22Rv1 (cell line): ENCODE results near the gene MIA3.

ENCODE experiments used
- ZFX ChIP-seq: fragments of 450-650 bp; IDR thresholded peaks from 2 replicates; pipeline ENCODE4 v1.6.1; 2017; ENCODE audit warnings: antibody characterized with exemption, borderline replicate concordance
- TF ChIP-seq, protein P1 (sequence below): fragments of 450-650 bp; IDR thresholded peaks from 2 replicates; pipeline ENCODE4 v1.5.1; 2017; ENCODE audit warnings: mild to moderate bottlenecking

DNA sequence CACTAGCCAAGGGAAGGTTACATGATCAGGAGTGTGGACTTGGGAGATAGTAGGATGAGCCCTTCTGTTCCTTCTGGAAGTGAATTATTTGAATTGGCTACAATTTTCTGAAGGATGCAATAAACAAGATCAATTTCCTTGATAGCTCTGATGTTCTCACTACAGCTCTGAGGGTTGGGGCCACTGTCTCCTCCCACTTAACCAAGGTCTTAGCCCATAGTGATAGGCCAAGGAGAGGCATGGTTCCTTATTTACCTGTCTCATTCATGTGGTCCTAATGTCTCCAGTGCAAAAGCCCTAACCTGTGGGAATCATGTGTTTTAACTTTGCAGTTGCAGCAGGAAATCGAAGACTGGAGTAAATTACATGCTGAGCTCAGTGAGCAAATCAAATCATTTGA is 34.8 kb downstream of the MIA3 start:
- TF ChIP-seq, protein P1, sequence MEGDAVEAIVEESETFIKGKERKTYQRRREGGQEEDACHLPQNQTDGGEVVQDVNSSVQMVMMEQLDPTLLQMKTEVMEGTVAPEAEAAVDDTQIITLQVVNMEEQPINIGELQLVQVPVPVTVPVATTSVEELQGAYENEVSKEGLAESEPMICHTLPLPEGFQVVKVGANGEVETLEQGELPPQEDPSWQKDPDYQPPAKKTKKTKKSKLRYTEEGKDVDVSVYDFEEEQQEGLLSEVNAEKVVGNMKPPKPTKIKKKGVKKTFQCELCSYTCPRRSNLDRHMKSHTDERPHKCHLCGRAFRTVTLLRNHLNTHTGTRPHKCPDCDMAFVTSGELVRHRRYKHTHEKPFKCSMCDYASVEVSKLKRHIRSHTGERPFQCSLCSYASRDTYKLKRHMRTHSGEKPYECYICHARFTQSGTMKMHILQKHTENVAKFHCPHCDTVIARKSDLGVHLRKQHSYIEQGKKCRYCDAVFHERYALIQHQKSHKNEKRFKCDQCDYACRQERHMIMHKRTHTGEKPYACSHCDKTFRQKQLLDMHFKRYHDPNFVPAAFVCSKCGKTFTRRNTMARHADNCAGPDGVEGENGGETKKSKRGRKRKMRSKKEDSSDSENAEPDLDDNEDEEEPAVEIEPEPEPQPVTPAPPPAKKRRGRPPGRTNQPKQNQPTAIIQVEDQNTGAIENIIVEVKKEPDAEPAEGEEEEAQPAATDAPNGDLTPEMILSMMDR = no peak
- TF ChIP-seq ZFX = no peak
